Activated CD8-positive, alpha-beta memory T cell treated with anti-CD3 and anti-CD28 coated beads, Interleukin-2, amount 50 U/mL, for 24 hours (primary cell): Measurements from ENCODE around the gene PPAN.

Experiments used
- DNase-seq: peaks from one replicate; pipeline ENCODE4 v3.0.0-alpha.2; 2020; ENCODE audit errors: extremely low read depth

The PPAN gene

GRCh38 chr19:10139952-10140351 is 33.8 kb downstream of the PPAN start:
- no peak for DNase-seq

GRCh38 chr19:10141479-10141878 is 35.3 kb downstream of the PPAN start:
- no peak for DNase-seq

- DNase-seq, result no peak
Observed at GRCh38 chr19:10141973-10142372, 35.8 kb downstream of the PPAN start.

- DNase-seq, result no peak
Observed at GRCh38 chr19:10142701-10143375, 36.7 kb downstream of the PPAN start.

- no peak for DNase-seq
Observed at GRCh38 chr19:10143681-10144080, 37.5 kb downstream of the PPAN start.

GRCh38 chr19:10144361-10144760 is 38.2 kb downstream of the PPAN start:
- DNase-seq, result no peak

- DNase-seq, result no peak
Observed at GRCh38 chr19:10145031-10145430, 38.9 kb downstream of the PPAN start.

- DNase-seq, result no peak
Observed at GRCh38 chr19:10146142-10146541, 40.0 kb downstream of the PPAN start.

GRCh38 chr19:10149427-10149826 is 43.3 kb downstream of the PPAN start:
- no peak for DNase-seq

GRCh38 chr19:10151521-10151920 is 45.4 kb downstream of the PPAN start:
- no peak for DNase-seq

- no peak for DNase-seq
Observed at GRCh38 chr19:10152100-10152499, 45.9 kb downstream of the PPAN start.

GRCh38 chr19:10155839-10156238 is 49.7 kb downstream of the PPAN start:
- DNase-seq, result no peak

GRCh38 chr19:10158071-10158470 is 51.9 kb downstream of the PPAN start:
- DNase-seq, result no peak

GRCh38 chr19:10158485-10158884 is 52.3 kb downstream of the PPAN start:
- DNase-seq, result no peak

- no peak for DNase-seq
Observed at GRCh38 chr19:10159610-10160009, 53.4 kb downstream of the PPAN start.
